H9 (cell line): ENCODE results near the gene APOBEC4. TPM values are rescaled to one million over a fixed set of nuclear protein-coding genes. Genes with fewer than 3 reads are reported as not detected.

ENCODE experiments used
- DNase-seq: peaks from one replicate; pipeline ENCODE4 v3.0.0-alpha.2; 2017
- H2AFZ ChIP-seq: one replicate; pipeline ENCODE4 v1.6.1; 2013; ENCODE audit warnings: mild to moderate bottlenecking, low read length, control low read depth, moderate library complexity
- H2AK5ac ChIP-seq: 2 replicates; pipeline ENCODE4 v1.6.1; 2013; ENCODE audit warnings: low read length, control low read depth, mixed read lengths; ENCODE audit not compliant: insufficient read length
- H2BK120ac ChIP-seq: one replicate; pipeline ENCODE4 v1.6.1; 2013; ENCODE audit warnings: low read depth, mild to moderate bottlenecking, low read length, control low read depth, inconsistent platforms; ENCODE audit not compliant: poor library complexity, severe bottlenecking
- H2BK12ac ChIP-seq: 2 replicates; pipeline ENCODE4 v1.6.1; 2013; ENCODE audit warnings: low read length, control low read depth, mixed read lengths, low read depth; ENCODE audit not compliant: insufficient read length
- H2BK15ac ChIP-seq: 2 replicates; pipeline ENCODE4 v1.6.1; 2013; ENCODE audit warnings: low read depth, low read length, control low read depth
- H2BK20ac ChIP-seq: one replicate; pipeline ENCODE4 v1.6.1; 2013; ENCODE audit warnings: low read depth, mild to moderate bottlenecking, low read length, control low read depth, inconsistent platforms; ENCODE audit not compliant: poor library complexity, severe bottlenecking
- H2BK5ac ChIP-seq: 2 replicates; pipeline ENCODE4 v1.6.1; 2013; ENCODE audit warnings: low read length, control low read depth, mixed read lengths; ENCODE audit not compliant: insufficient read length
- H3K14ac ChIP-seq: 2 replicates; pipeline ENCODE4 v1.6.1; 2013; ENCODE audit warnings: low read length, control low read depth; ENCODE audit not compliant: insufficient read depth
- H3K18ac ChIP-seq: 2 replicates; pipeline ENCODE4 v1.6.1; 2013; ENCODE audit warnings: low read depth, mild to moderate bottlenecking, mixed read lengths, low read length, control low read depth; ENCODE audit not compliant: insufficient read length
- H3K23ac ChIP-seq: 2 replicates; pipeline ENCODE4 v1.6.1; 2013; ENCODE audit warnings: low read length, control low read depth, mixed read lengths, low read depth; ENCODE audit not compliant: insufficient read length
- H3K23me2 ChIP-seq: 2 replicates; pipeline ENCODE4 v1.6.1; 2013; ENCODE audit warnings: low read depth, mild to moderate bottlenecking, mixed read lengths, low read length, control low read depth; ENCODE audit not compliant: insufficient read length, poor library complexity, severe bottlenecking
- H3K27ac ChIP-seq: 2 replicates; pipeline ENCODE4 v1.5.1; 2013; ENCODE audit warnings: low read length, control low read depth, mixed read lengths, low read depth; ENCODE audit not compliant: insufficient read length
- H3K27me3 ChIP-seq: 2 replicates; pipeline ENCODE4 v1.6.1; 2013; ENCODE audit warnings: low read length, control low read depth, inconsistent platforms; ENCODE audit not compliant: insufficient read depth
- H3K4ac ChIP-seq: 2 replicates; pipeline ENCODE4 v1.6.1; 2013; ENCODE audit warnings: low read depth, mild to moderate bottlenecking, control low read depth, inconsistent platforms, low read length, moderate library complexity
- H3K4me1 ChIP-seq: 2 replicates; pipeline ENCODE4 v1.6.1; 2013; ENCODE audit warnings: low read length, control low read depth, inconsistent platforms; ENCODE audit not compliant: insufficient read depth
- H3K4me2 ChIP-seq: 2 replicates; pipeline ENCODE4 v1.6.1; 2013; ENCODE audit warnings: low read length, control low read depth, mixed read lengths; ENCODE audit not compliant: insufficient read length, insufficient read depth
- H3K56ac ChIP-seq: 2 replicates; pipeline ENCODE4 v1.6.1; 2013; ENCODE audit warnings: low read depth, mild to moderate bottlenecking, mixed read lengths, low read length, control low read depth; ENCODE audit not compliant: insufficient read length
- H3K79me1 ChIP-seq: 2 replicates; pipeline ENCODE4 v1.6.1; 2013; ENCODE audit warnings: low read depth, mild to moderate bottlenecking, moderate library complexity, low read length, control low read depth, inconsistent platforms; ENCODE audit not compliant: insufficient read depth, poor library complexity, severe bottlenecking
- H3K79me2 ChIP-seq: 2 replicates; pipeline ENCODE4 v1.6.1; 2013; ENCODE audit warnings: low read length, control low read depth, inconsistent platforms; ENCODE audit not compliant: insufficient read depth
- H3K9ac ChIP-seq: 2 replicates; pipeline ENCODE4 v1.6.1; 2013; ENCODE audit warnings: low read length, control low read depth, mixed read lengths; ENCODE audit not compliant: insufficient read length; ENCODE audit errors: extremely low read depth
- H3K9me3 ChIP-seq: one replicate; pipeline ENCODE4 v1.6.1; 2013; ENCODE audit warnings: low read depth, low read length, inconsistent platforms; ENCODE audit not compliant: control insufficient read depth
- H3T11ph ChIP-seq: one replicate; pipeline ENCODE4 v1.6.1; 2013; ENCODE audit warnings: mild to moderate bottlenecking, low read length, control low read depth, inconsistent platforms
- H4K20me1 ChIP-seq: one replicate; pipeline ENCODE4 v1.6.1; 2013; ENCODE audit not compliant: control insufficient read depth, insufficient read length, insufficient read depth
- H4K5ac ChIP-seq: 2 replicates; pipeline ENCODE4 v1.6.1; 2013; ENCODE audit warnings: low read depth, mild to moderate bottlenecking, mixed read lengths, low read length, control low read depth; ENCODE audit not compliant: insufficient read length
- H4K8ac ChIP-seq: replicated peaks from 2 replicates; pipeline ENCODE4 v1.6.1; 2013; ENCODE audit warnings: low read length, control low read depth, mixed read lengths, low read depth; ENCODE audit not compliant: insufficient read length
- H4K91ac ChIP-seq: 2 replicates; pipeline ENCODE4 v1.6.1; 2013; ENCODE audit warnings: low read depth, mild to moderate bottlenecking, moderate library complexity, mixed read lengths, low read length, control low read depth; ENCODE audit not compliant: insufficient read length
- H3K27ac Mint-ChIP-seq, 3 experiments: 2 replicates in 2 of 3; 3 replicates in 1 of 3; pipeline ENCODE4 v1.8.0; 2020 to 2021; ENCODE audit warnings: mixed read lengths in 3 of 3, mild to moderate bottlenecking in 1 of 3, moderate library complexity in 1 of 3
- H3K27me3 Mint-ChIP-seq: 2 replicates; pipeline ENCODE4 v1.8.0; 2021; ENCODE audit warnings: low read depth, mild to moderate bottlenecking, moderate library complexity, mixed read lengths
- H3K36me3 Mint-ChIP-seq, 3 experiments: 2 replicates in 2 of 3; 3 replicates in 1 of 3; pipeline ENCODE4 v1.8.0; 2020 to 2021; ENCODE audit warnings: low read depth in 3 of 3, mixed read lengths in 3 of 3; ENCODE audit not compliant: insufficient read depth in 1 of 3
- H3K4me1 Mint-ChIP-seq, 2 experiments: 2 replicates each; pipeline ENCODE4 v1.8.0; 2020; ENCODE audit warnings: mixed read lengths in 2 of 2
- H3K4me3 Mint-ChIP-seq, 2 experiments: 2 replicates in 1 of 2; 3 replicates in 1 of 2; pipeline ENCODE4 v1.8.0; 2020 to 2021; ENCODE audit warnings: mild to moderate bottlenecking in 2 of 2, mixed read lengths in 2 of 2, moderate library complexity in 1 of 2
- H3K9me3 Mint-ChIP-seq, 2 experiments: 2 replicates in 1 of 2; 3 replicates in 1 of 2; pipeline ENCODE4 v1.8.0; 2020; ENCODE audit warnings: mild to moderate bottlenecking in 2 of 2, mixed read lengths in 2 of 2, moderate library complexity in 1 of 2
- CTCF ChIP-seq: fragments of 200-600 bp; sonication (generic); conservative IDR thresholded peaks from 3 replicates; pipeline ENCODE4 v1.8.0; 2021; ENCODE audit warnings: antibody characterized with exemption, mild to moderate bottlenecking
- WGBS: extraction: QIAGEN DNeasy Blood & Tissue Kit; methylation state at CpG from one replicate; pipeline ENCODE4 v1.1.7; 2013; ENCODE audit warnings: missing lambda C conversion rate, low lambda C conversion rate, mixed read lengths; ENCODE audit not compliant: insufficient read length; ENCODE audit errors: extremely low coverage; 5-methylcytosine and 5-hydroxymethylcytosine counted together
- total RNA-seq: library from RNA; stranded (reverse); gene quantifications from 2 replicates; pipeline ENCODE4 v1.2.1, GENCODE V29; 2021

APOBEC4 gene
- total RNA-seq, 1 experiment from 2014 or later = not detected

DNA sequence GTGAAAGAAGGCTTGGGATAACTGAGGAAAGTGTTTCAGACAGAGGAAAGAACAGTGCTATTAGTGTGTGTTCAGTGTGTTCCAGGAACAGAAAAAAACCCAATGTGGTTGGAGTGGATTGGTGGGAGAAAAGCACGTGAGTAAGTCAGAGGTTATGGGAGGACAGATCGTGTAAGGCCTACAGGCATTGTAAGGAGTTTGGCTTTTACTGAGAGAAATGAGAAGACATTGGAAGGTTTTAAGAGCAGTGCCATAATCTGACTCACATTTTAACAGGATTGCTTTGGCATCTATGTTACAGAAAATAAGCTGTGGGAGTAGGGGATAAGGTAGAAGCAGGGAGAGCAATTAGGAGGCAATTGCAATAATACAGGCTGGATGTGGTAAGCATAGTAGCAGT, 22.4 kb downstream of the APOBEC4 start:
- Histone ChIP-seq H3K14ac (no peak overlapping the region), H2BK15ac (no peak overlapping the region), H3K23ac (no peak overlapping the region), H3K9me3 (no peaks in the 10 kb centered on the region), H2AK5ac (no peak overlapping the region), H4K91ac (no peak overlapping the region), H2BK5ac (no peak overlapping the region), H3K79me1 (no peaks in the 10 kb centered on the region), H2BK20ac (no peak overlapping the region), H2BK120ac (no peak overlapping the region), H2AFZ (no peak overlapping the region), H3T11ph (no peak overlapping the region), H4K8ac (no peak overlapping the region), H4K20me1 (no peaks in the 10 kb centered on the region), H3K27me3 (no peaks in the 10 kb centered on the region), H3K18ac (no peak overlapping the region), H4K5ac (no peak overlapping the region), H3K4ac (no peak overlapping the region), H2BK12ac (no peak overlapping the region), H3K79me2 (no peaks in the 10 kb centered on the region), H3K23me2 (no peaks in the 10 kb centered on the region), H3K9ac (no peak overlapping the region), H3K4me2 (no peak overlapping the region), H3K27ac (no peak overlapping the region), H3K56ac (no peak overlapping the region), H3K4me1 (no peaks in the 10 kb centered on the region)
- H3K4me1 Mint-ChIP-seq = peaks cover 29% of the 10 kb centered on the region in 2 experiments
- H3K36me3 Mint-ChIP-seq = peaks cover 19 to 34% (median 29%) of the 10 kb centered on the region in 3 experiments; a peak in 6 of 7 replicates
- TF ChIP-seq CTCF = no peak
- H3K27ac Mint-ChIP-seq = no peak overlapping the region; a peak in 1 of 7 replicates
- H3K27me3 Mint-ChIP-seq = no peaks in the 10 kb centered on the region
- H3K9me3 Mint-ChIP-seq = no peaks in the 10 kb centered on the region
- no peak overlapping the region for H3K4me3 Mint-ChIP-seq
- no peak for DNase-seq
- no CpG with 5 or more reads among the region's 2 CpGs for WGBS
